GM23338 (cell line): ENCODE results near the gene EPHB1. TPM values are rescaled to one million over a fixed set of nuclear protein-coding genes. Genes with fewer than 3 reads are reported as not detected.

ENCODE experiments used
- ATAC-seq: fragments of 200-7000 bp; cut with Tn5 transposase; 3 replicates; pipeline ENCODE4 v1.9.1; 2020
- DNase-seq: peaks from one replicate; pipeline ENCODE4 v3.0.0-alpha.2; 2015; ENCODE audit warnings: low spot score
- H2AFZ ChIP-seq: fragments of 200-600 bp; sonication (generic); 2 replicates; pipeline ENCODE4 v1.8.0; 2016; ENCODE audit warnings: antibody characterized with exemption, mild to moderate bottlenecking, moderate library complexity
- H3F3A ChIP-seq: fragments of 200-600 bp; sonication (generic); replicated peaks from 2 replicates; pipeline ENCODE4 v1.8.0; 2017; ENCODE audit warnings: antibody characterized with exemption, mixed run types, low read depth
- H3K27ac ChIP-seq: fragments of 200-600 bp; sonication (generic); 2 replicates; pipeline ENCODE4 v1.6.1; 2016; ENCODE audit warnings: low read depth
- H3K27me3 ChIP-seq: fragments of 200-600 bp; sonication (generic); 2 replicates; pipeline ENCODE4 v1.8.0; 2016; ENCODE audit warnings: mild to moderate bottlenecking, mixed run types, moderate library complexity; ENCODE audit not compliant: insufficient read depth
- H3K36me3 ChIP-seq: fragments of 200-600 bp; sonication (generic); 2 replicates; pipeline ENCODE4 v1.8.0; 2016; ENCODE audit warnings: mild to moderate bottlenecking; ENCODE audit not compliant: insufficient read depth
- H3K4me1 ChIP-seq: fragments of 200-600 bp; sonication (generic); 2 replicates; pipeline ENCODE4 v1.8.0; 2016; ENCODE audit warnings: mild to moderate bottlenecking, moderate library complexity; ENCODE audit not compliant: insufficient read depth
- H3K4me2 ChIP-seq: fragments of 200-600 bp; sonication (generic); 2 replicates; pipeline ENCODE4 v1.7.1; 2017; ENCODE audit warnings: mixed run types
- H3K4me3 ChIP-seq: fragments of 200-600 bp; sonication (generic); 2 replicates; pipeline ENCODE4 v1.6.1; 2016; ENCODE audit warnings: mixed run types
- H3K79me2 ChIP-seq: fragments of 200-600 bp; sonication (generic); replicated peaks from 2 replicates; pipeline ENCODE4 v1.8.0; 2017; ENCODE audit warnings: mild to moderate bottlenecking; ENCODE audit not compliant: insufficient read depth
- H3K9me2 ChIP-seq: fragments of 200-600 bp; sonication (generic); 2 replicates; pipeline ENCODE4 v1.8.0; 2017; ENCODE audit not compliant: insufficient read depth
- H4K20me1 ChIP-seq: fragments of 200-600 bp; sonication (generic); replicated peaks from 2 replicates; pipeline ENCODE4 v1.8.0; 2017; ENCODE audit warnings: mild to moderate bottlenecking; ENCODE audit not compliant: insufficient read depth
- H3K27ac Mint-ChIP-seq: 2 replicates; pipeline ENCODE4 v1.8.0; 2020; ENCODE audit warnings: inconsistent platforms, mild to moderate bottlenecking, moderate library complexity, mixed read lengths
- H3K27me3 Mint-ChIP-seq: 3 replicates; pipeline ENCODE4 v1.8.0; 2022; ENCODE audit warnings: low read depth, mild to moderate bottlenecking, moderate library complexity, mixed read lengths, inconsistent platforms; ENCODE audit not compliant: insufficient read depth, poor library complexity
- H3K36me3 Mint-ChIP-seq: 3 replicates; pipeline ENCODE4 v1.8.0; 2021; ENCODE audit warnings: low read depth, mild to moderate bottlenecking, inconsistent platforms, moderate library complexity, mixed read lengths
- H3K4me1 Mint-ChIP-seq: 3 replicates; pipeline ENCODE4 v1.8.0; 2020; ENCODE audit warnings: mild to moderate bottlenecking, inconsistent platforms, mixed read lengths
- H3K4me3 Mint-ChIP-seq: 3 replicates; pipeline ENCODE4 v1.8.0; 2021; ENCODE audit warnings: moderate library complexity, mild to moderate bottlenecking, inconsistent platforms, mixed read lengths
- H3K9me3 Mint-ChIP-seq: 3 replicates; pipeline ENCODE4 v1.8.0; 2020; ENCODE audit warnings: moderate library complexity, mild to moderate bottlenecking, inconsistent platforms, mixed read lengths
- CREB1 ChIP-seq: fragments of 250-450 bp; sonication (Bioruptor Pico); IDR thresholded peaks from 2 replicates; pipeline ENCODE4 v1.5.0; 2020; ENCODE audit warnings: low read depth, mild to moderate bottlenecking, moderate library complexity
- CTCF ChIP-seq, 2 experiments: fragments of 200-600 bp in 1 of 2; sonication (generic) in 1 of 2; conservative IDR thresholded peaks; 2 replicates each; pipeline versions ENCODE4 v1.5.1 to v1.6.1; 2016 to 2017; ENCODE audit warnings: antibody characterized with exemption in 2 of 2, low read depth in 2 of 2, mild to moderate bottlenecking in 2 of 2, moderate library complexity in 1 of 2
- ETS1 ChIP-seq: IDR thresholded peaks from 2 replicates; pipeline ENCODE4 v1.6.1; 2016; ENCODE audit warnings: antibody characterized with exemption
- EZH2 ChIP-seq: fragments of 200-600 bp; sonication (generic); IDR thresholded peaks from one replicate; pipeline ENCODE4 v1.8.0; 2017; ENCODE audit warnings: antibody characterized with exemption, mild to moderate bottlenecking, low read depth; ENCODE audit not compliant: unreplicated experiment
- EZH2phosphoT487 ChIP-seq: fragments of 200-600 bp; sonication (generic); IDR thresholded peaks from one replicate; pipeline ENCODE4 v1.8.1; 2018; ENCODE audit warnings: antibody characterized with exemption; ENCODE audit not compliant: unreplicated experiment
- JUNB ChIP-seq: IDR thresholded peaks from one replicate; pipeline ENCODE4 v1.6.1; 2016; ENCODE audit warnings: antibody characterized with exemption; ENCODE audit not compliant: unreplicated experiment
- NANOG ChIP-seq: IDR thresholded peaks from 2 replicates; pipeline ENCODE4 v1.6.1; 2016; ENCODE audit warnings: antibody characterized with exemption, borderline replicate concordance
- POLR2AphosphoS5 ChIP-seq: IDR thresholded peaks from 2 replicates; pipeline ENCODE4 v1.6.1; 2016; ENCODE audit warnings: antibody characterized with exemption, low read depth
- REST ChIP-seq: IDR thresholded peaks from one replicate; pipeline ENCODE4 v1.6.1; 2018; ENCODE audit warnings: antibody characterized with exemption; ENCODE audit not compliant: unreplicated experiment
- STAT1 ChIP-seq: IDR thresholded peaks from one replicate; pipeline ENCODE4 v1.6.1; 2016; ENCODE audit warnings: antibody characterized with exemption; ENCODE audit not compliant: unreplicated experiment
- ZNF114 ChIP-seq: fragments of 250-450 bp; sonication (Bioruptor Pico); IDR thresholded peaks from 2 replicates; pipeline ENCODE4 v1.5.0; 2020; ENCODE audit warnings: mild to moderate bottlenecking, moderate library complexity
- ZNF331 ChIP-seq: fragments of 250-450 bp; sonication (Bioruptor Pico); IDR thresholded peaks from 2 replicates; pipeline ENCODE4 v1.5.0; 2020; ENCODE audit warnings: low read depth, mild to moderate bottlenecking, moderate library complexity
- ZNF462 ChIP-seq: fragments of 250-450 bp; sonication (Bioruptor Pico); IDR thresholded peaks from 2 replicates; pipeline ENCODE4 v1.5.0; 2020; ENCODE audit warnings: mild to moderate bottlenecking, moderate library complexity
- polyA plus RNA-seq: library from polyadenylated mRNA; unstranded; fragments of >200 nt; fragmentation: Nextera tagmentation; extraction: Ambion mirVana; gene quantifications from 2 replicates; pipeline ENCODE4 v1.2.1, GENCODE V29; 2016
- total RNA-seq: library from RNA; depleted of rRNA; stranded (reverse); fragments of >200 nt; shearing (Covaris generic); gene quantifications from 2 replicates; pipeline ENCODE4 v1.2.3, GENCODE V29; 2014

EPHB1 gene
- total and polyA plus RNA-seq, 2 experiments from 2014 or later = 2.7 to 5.2 TPM

GRCh38 chr3:134931045-134931785 is 136.2 kb downstream of the EPHB1 start:
- no peak overlapping the region for H2AFZ ChIP-seq
- H3F3A ChIP-seq = no peaks in the 10 kb centered on the region
- Mint-ChIP-seq H3K9me3 (no peaks in the 10 kb centered on the region), H3K36me3 (peaks cover 2% of the 10 kb centered on the region; the same call in 1 of the 3 replicates), H3K4me3 (peak overlapping the region; percentile 18; the same call in 2 of the 3 replicates), H3K4me1 (peaks cover 23% of the 10 kb centered on the region), H3K27ac (0 out of 2 replicates have a peak overlapping the region, but pooled peaks have one; percentile 20), H3K27me3 (peaks cover 5% of the 10 kb centered on the region)
- peaks cover 22% of the 10 kb centered on the region for H3K4me1 ChIP-seq
- DNase-seq = peak; percentile 22
- H3K9me2 ChIP-seq = peaks cover 1% of the 10 kb centered on the region; the same call in 1 of the 2 replicates
- peak overlapping the region; percentile 29 for H3K27ac ChIP-seq
- no peaks in the 10 kb centered on the region for H3K36me3 ChIP-seq
- no peaks in the 10 kb centered on the region for H4K20me1 ChIP-seq
- ATAC-seq = peak; percentile 83
- TF ChIP-seq EZH2phosphoT487 = no peak
- TF ChIP-seq ETS1 = no peak
- TF ChIP-seq REST = no peak
- TF ChIP-seq EZH2 = no peak
- TF ChIP-seq STAT1 = no peak
- no peak for TF ChIP-seq JUNB
- no peak for TF ChIP-seq POLR2AphosphoS5
- no peak for TF ChIP-seq ZNF114 (CRISPR knock-in tag)
- no peak for TF ChIP-seq CREB1 (CRISPR knock-in tag)
- 0 out of 2 replicates have a peak, but pooled peaks have one; percentile 31 for TF ChIP-seq NANOG
- TF ChIP-seq ZNF331 (CRISPR knock-in tag) = no peak
- no peak for TF ChIP-seq CTCF (conservative IDR thresholded peaks at IDR 0.05; ENCODE audit: low read depth in 2 of 2)
- peak; percentile 74 for TF ChIP-seq ZNF462
- peak overlapping the region; percentile 35 for H3K4me2 ChIP-seq
- no peaks in the 10 kb centered on the region for H3K27me3 ChIP-seq
- 0 out of 2 replicates have a peak overlapping the region, but pooled peaks have one; percentile 12 for H3K4me3 ChIP-seq
- no peaks in the 10 kb centered on the region for H3K79me2 ChIP-seq
